Endothelial cell of umbilical vein (primary cell): ENCODE results near the gene SPON2. TPM values are rescaled to one million over a fixed set of nuclear protein-coding genes. Genes with fewer than 3 reads are reported as not detected.

Experiments
- BruUV-seq: library from RNA; stranded (reverse); fragments of 400-500 nt; replicated peaks from 2 replicates; lab custom pipeline; 2021; lab: Mats Ljungman, UMichigan
- CTCF ChIA-PET: fragments of 300-600, 350-600 bp; sonication (Branson Sonifier 250); formaldehyde crosslinking; loops from one replicate; lab custom pipeline; 2021; ENCODE audit warnings: antibody characterized with exemption, inconsistent platforms; lab: Charles Lee
- POLR2A ChIA-PET: fragments of 300-600, 350-600 bp; sonication (Branson Sonifier 250); formaldehyde crosslinking; loops from one replicate; lab custom pipeline; 2021; ENCODE audit warnings: antibody characterized with exemption, inconsistent platforms; lab: Charles Lee
- DNase-seq: peaks from one replicate; pipeline ENCODE4 v3.0.0-alpha.2; 2011; ENCODE audit warnings: low read depth, low spot score
- FAIRE-seq: peaks from 2 replicates; lab custom pipeline; 2011; peaks lifted over from hg19 to GRCh38; lab: Jason Lieb, UNC
- H2AFZ ChIP-seq: 2 replicates; pipeline ENCODE4 v1.6.0; 2012; ENCODE audit warnings: low read depth, low read length, control low read depth, inconsistent platforms
- H3K27ac ChIP-seq: 2 replicates; pipeline ENCODE4 v1.5.1; 2011; ENCODE audit warnings: low read depth, mild to moderate bottlenecking, control low read depth, low read length, moderate library complexity; ENCODE audit not compliant: insufficient read depth
- H3K27me3 ChIP-seq, 2 experiments: 2 replicates each; pipeline versions ENCODE4 v1.6.0 to v1.6.1; 2011; ENCODE audit warnings: low read length in 2 of 2, mixed read lengths in 1 of 2; ENCODE audit not compliant: control insufficient read depth in 2 of 2, insufficient read depth in 2 of 2
- H3K36me3 ChIP-seq, 2 experiments: 2 replicates in 1 of 2; 3 replicates in 1 of 2; pipeline ENCODE4 v1.5.1; 2011; ENCODE audit warnings: low read length in 2 of 2, mild to moderate bottlenecking in 1 of 2, moderate library complexity in 1 of 2; ENCODE audit not compliant: control insufficient read depth in 2 of 2, insufficient read depth in 2 of 2; ENCODE audit errors: extremely low read depth in 1 of 2
- H3K4me1 ChIP-seq: 3 replicates; pipeline ENCODE4 v1.5.1; 2011; ENCODE audit warnings: mild to moderate bottlenecking, low read length; ENCODE audit not compliant: control insufficient read depth, insufficient read depth; ENCODE audit errors: extremely low read depth
- H3K4me2 ChIP-seq: 2 replicates; pipeline ENCODE4 v1.6.1; 2011; ENCODE audit warnings: low read length, control low read depth, mixed read lengths; ENCODE audit not compliant: insufficient read depth
- H3K4me3 ChIP-seq, 3 experiments: fragments of 200-600 bp in 1 of 3; sonication (generic), shearing (Covaris generic) in 1 of 3; replicated peaks in 1 of 3; 2 replicates each; pipeline ENCODE4 v1.5.1; 2011 to 2016; ENCODE audit warnings: control low read depth in 3 of 3, low read length in 3 of 3, mild to moderate bottlenecking in 2 of 3, inconsistent platforms in 1 of 3, low read depth in 1 of 3, moderate library complexity in 1 of 3; ENCODE audit not compliant: insufficient read depth in 1 of 3
- H3K79me2 ChIP-seq: 2 replicates; pipeline ENCODE4 v1.6.0; 2012; ENCODE audit warnings: low read length, inconsistent platforms; ENCODE audit not compliant: control insufficient read depth, insufficient read depth
- H3K9ac ChIP-seq: replicated peaks from 2 replicates; pipeline ENCODE3; 2011; ENCODE audit warnings: low read length, control low read depth; ENCODE audit not compliant: insufficient read depth; ENCODE audit errors: extremely low read depth
- H3K9me1 ChIP-seq: replicated peaks from 3 replicates; pipeline ENCODE4 v1.6.0; 2011; ENCODE audit warnings: mild to moderate bottlenecking, low read length; ENCODE audit not compliant: control insufficient read depth, insufficient read depth; ENCODE audit errors: extremely low read depth
- H3K9me3 ChIP-seq: replicated peaks from 2 replicates; pipeline ENCODE4 v1.5.1; 2012; ENCODE audit warnings: low read length, inconsistent platforms; ENCODE audit not compliant: control insufficient read depth, insufficient read depth
- H4K20me1 ChIP-seq: replicated peaks from 2 replicates; pipeline ENCODE3; 2011; ENCODE audit warnings: mild to moderate bottlenecking, low read length; ENCODE audit not compliant: control insufficient read depth, insufficient read depth; ENCODE audit errors: extremely low read depth
- EZH2 ChIP-seq: IDR thresholded peaks from 2 replicates; pipeline ENCODE4 v1.6.1; 2012; ENCODE audit warnings: borderline replicate concordance, low read depth, mild to moderate bottlenecking, moderate library complexity, low read length, inconsistent platforms; ENCODE audit not compliant: severe bottlenecking
- FOS ChIP-seq: IDR thresholded peaks from 2 replicates; pipeline ENCODE4 v1.6.1; 2011; ENCODE audit warnings: mild to moderate bottlenecking, low read length, moderate library complexity, borderline replicate concordance; ENCODE audit not compliant: insufficient read depth
- GATA2 ChIP-seq: IDR thresholded peaks from 2 replicates; pipeline ENCODE4 v1.7.0; 2011; ENCODE audit warnings: low read depth, mild to moderate bottlenecking, moderate library complexity, mixed read lengths, low read length; ENCODE audit not compliant: insufficient read length, insufficient read depth
- JUN ChIP-seq: IDR thresholded peaks from 2 replicates; pipeline ENCODE4 v1.6.1; 2011; ENCODE audit warnings: borderline replicate concordance, low read depth; ENCODE audit not compliant: insufficient read length, insufficient read depth
- MYC ChIP-seq: IDR thresholded peaks from one replicate; pipeline ENCODE4 v1.6.1; 2011; ENCODE audit warnings: mild to moderate bottlenecking, low read depth, low read length
- POLR2A ChIP-seq: IDR thresholded peaks from 2 replicates; pipeline ENCODE4 v1.6.1; 2012; ENCODE audit warnings: low read depth, mild to moderate bottlenecking, control low read depth, low read length
- POLR2AphosphoS5 ChIP-seq: IDR thresholded peaks from 2 replicates; pipeline ENCODE4 v1.6.1; 2012; ENCODE audit warnings: low read depth, mild to moderate bottlenecking, control low read depth, low read length, moderate library complexity; ENCODE audit not compliant: insufficient read depth
- dilution Hi-C: fragments of 300-500 bp; cut with MboI; formaldehyde crosslinking; loops from one replicate; pipeline ENCODE4 v1.15.0; 2019; ENCODE audit warnings: low sequenced_read_pairs; ENCODE audit not compliant: extremely low pct_ligation_motif_present
- intact Hi-C: fragments of 100-400 bp; cut with micrococcal nuclease; formaldehyde crosslinking; loops from one replicate; pipeline ENCODE4 v1.10.0; 2022
- polyA plus RNA-seq, 4 experiments: library from polyadenylated mRNA; depleted of rRNA in 3 of 4; stranded (reverse) in 3 of 4; unstranded in 1 of 4; fragments of >200 nt; gene quantifications; 2 replicates each; pipeline versions ENCODE4 v1.2.1 to v1.2.3, GENCODE V29; 2011 to 2012; ENCODE audit warnings: missing spikeins in 1 of 4
- total RNA-seq: library from RNA; stranded (reverse); gene quantifications from 2 replicates; pipeline ENCODE4 v1.2.3, GENCODE V29; 2021
- TF ChIP-seq, protein P1 (sequence below), 2 donors: IDR thresholded peaks; 1 replicate in 1 of 2; 2 replicates in 1 of 2; pipeline ENCODE4 v1.5.1; 2011; ENCODE audit warnings: low read length in 2 of 2, mild to moderate bottlenecking in 2 of 2, moderate library complexity in 2 of 2, control low read depth in 1 of 2, inconsistent platforms in 1 of 2, low read depth in 1 of 2; ENCODE audit not compliant: insufficient read depth in 1 of 2; ENCODE audit errors: extremely low read depth in 1 of 2
- TF ChIP-seq, protein P2 (sequence below): IDR thresholded peaks from 2 replicates; pipeline ENCODE4 v1.6.1; 2011; ENCODE audit not compliant: insufficient read depth, insufficient read length

The SPON2 gene
- total and polyA plus RNA-seq, 2 donors (not counting 3 experiments of a cell fraction or from before 2014, with no cell fraction given) = 0.04 TPM; not detected in 1

GRCh38 chr4:1220566-1220965 lies 48.2 kb upstream of the SPON2 start:
- TF ChIP-seq JUN (no peak), POLR2A (no peak), MYC (no peak), FOS (no peak), POLR2AphosphoS5 (no peak), GATA2 (no peak), EZH2 (no peak)
- TF ChIP-seq, protein P1, sequence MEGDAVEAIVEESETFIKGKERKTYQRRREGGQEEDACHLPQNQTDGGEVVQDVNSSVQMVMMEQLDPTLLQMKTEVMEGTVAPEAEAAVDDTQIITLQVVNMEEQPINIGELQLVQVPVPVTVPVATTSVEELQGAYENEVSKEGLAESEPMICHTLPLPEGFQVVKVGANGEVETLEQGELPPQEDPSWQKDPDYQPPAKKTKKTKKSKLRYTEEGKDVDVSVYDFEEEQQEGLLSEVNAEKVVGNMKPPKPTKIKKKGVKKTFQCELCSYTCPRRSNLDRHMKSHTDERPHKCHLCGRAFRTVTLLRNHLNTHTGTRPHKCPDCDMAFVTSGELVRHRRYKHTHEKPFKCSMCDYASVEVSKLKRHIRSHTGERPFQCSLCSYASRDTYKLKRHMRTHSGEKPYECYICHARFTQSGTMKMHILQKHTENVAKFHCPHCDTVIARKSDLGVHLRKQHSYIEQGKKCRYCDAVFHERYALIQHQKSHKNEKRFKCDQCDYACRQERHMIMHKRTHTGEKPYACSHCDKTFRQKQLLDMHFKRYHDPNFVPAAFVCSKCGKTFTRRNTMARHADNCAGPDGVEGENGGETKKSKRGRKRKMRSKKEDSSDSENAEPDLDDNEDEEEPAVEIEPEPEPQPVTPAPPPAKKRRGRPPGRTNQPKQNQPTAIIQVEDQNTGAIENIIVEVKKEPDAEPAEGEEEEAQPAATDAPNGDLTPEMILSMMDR (IDR thresholded peaks at IDR 0.05; ENCODE audit: extremely low read depth in 1 of 2, insufficient read depth in 1 of 2, low read depth in 1 of 2, low read length in 2 of 2) = no peak
- TF ChIP-seq, protein P2, sequence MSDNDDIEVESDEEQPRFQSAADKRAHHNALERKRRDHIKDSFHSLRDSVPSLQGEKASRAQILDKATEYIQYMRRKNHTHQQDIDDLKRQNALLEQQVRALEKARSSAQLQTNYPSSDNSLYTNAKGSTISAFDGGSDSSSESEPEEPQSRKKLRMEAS = no peak
- Histone ChIP-seq H3K79me2 (no peaks in the 10 kb centered on the region), H3K4me1 (no peaks in the 10 kb centered on the region), H3K36me3 (peaks cover 0 to 45% of the 10 kb centered on the region in 2 experiments), H3K27me3 (no peaks in the 10 kb centered on the region), H3K9me3 (no peaks in the 10 kb centered on the region), H3K4me2 (no peak overlapping the region), H3K4me3 (no peak overlapping the region), H4K20me1 (no peaks in the 10 kb centered on the region), H3K9me1 (no peaks in the 10 kb centered on the region), H3K9ac (no peak overlapping the region), H2AFZ (no peak overlapping the region), H3K27ac (no peak overlapping the region)
- DNase-seq = no peak
- no peak for FAIRE-seq
- dilution Hi-C loops (no loop called here), intact Hi-C loops (no loop called here)
- ChIA-PET CTCF (interaction anchor here (0.6 kb wide), 1 partner anchor 47 kb away, joined by 3 read pairs; no protein-coding TSS in a partner anchor), POLR2A (no interaction called here)
- BruUV-seq = no TSS peak
